Inflammatory macrophage (primary cell): ENCODE measurements around the gene EPHX1.
A peak's percentile ranks its signal among the peaks of the same experiment; 100 is the strongest.

Experiments
- DNase-seq, 2 donors: peaks; one replicate each; pipeline ENCODE4 v3.0.0-alpha.2; 2020 to 2022

Gene EPHX1

GRCh38 chr1:225844236-225845061 is 34.5 kb downstream of the EPHX1 start:
- DNase-seq: no peak

GRCh38 chr1:225845097-225845496 is 35.2 kb downstream of the EPHX1 start:
- no peak for DNase-seq

- peak; percentile 32 to 64 for DNase-seq
Observed at GRCh38 chr1:225845571-225846259, 35.8 kb downstream of the EPHX1 start.

GRCh38 chr1:225846331-225847310 is 36.7 kb downstream of the EPHX1 start:
- DNase-seq: no peak

GRCh38 chr1:225847610-225848009 is 37.7 kb downstream of the EPHX1 start:
- no peak for DNase-seq

- peak in 1 of 2 donors; percentile 40 for DNase-seq
Observed at GRCh38 chr1:225848030-225848955, 38.4 kb downstream of the EPHX1 start.

GRCh38 chr1:225849925-225850324 is 40.0 kb downstream of the EPHX1 start:
- DNase-seq: no peak

GRCh38 chr1:225850370-225850769 is 40.4 kb downstream of the EPHX1 start:
- no peak for DNase-seq

- DNase-seq: peak; percentile 48 to 63
Observed at GRCh38 chr1:225851805-225852204, 41.9 kb downstream of the EPHX1 start.

- no peak for DNase-seq
Observed at GRCh38 chr1:225852413-225853124, 42.6 kb downstream of the EPHX1 start.

- no peak for DNase-seq
Observed at GRCh38 chr1:225853441-225853840, 43.5 kb downstream of the EPHX1 start.

GRCh38 chr1:225855503-225856300 is 45.8 kb downstream of the EPHX1 start:
- no peak for DNase-seq

- no peak for DNase-seq
Observed at GRCh38 chr1:225857256-225857655, 47.3 kb downstream of the EPHX1 start.

- DNase-seq: no peak
Observed at GRCh38 chr1:225859151-225859550, 49.2 kb downstream of the EPHX1 start.

- no peak for DNase-seq
Observed at GRCh38 chr1:225860107-225860506, 50.2 kb downstream of the EPHX1 start.

GRCh38 chr1:225860876-225861441 is 51.0 kb downstream of the EPHX1 start:
- no peak for DNase-seq

- DNase-seq: no peak
Observed at GRCh38 chr1:225861834-225862580, 52.1 kb downstream of the EPHX1 start.

GRCh38 chr1:225862581-225862950 is 52.6 kb downstream of the EPHX1 start:
- no peak for DNase-seq

- DNase-seq: no peak
Observed at GRCh38 chr1:225863167-225863566, 53.2 kb downstream of the EPHX1 start.
